HL-60 (cell line): ENCODE measurements around the gene LRCOL1.

ENCODE experiments used
- DNase-seq, 2 experiments: peaks; one replicate each; pipeline ENCODE4 v3.0.0-alpha.2; 2010 to 2020; ENCODE audit warnings: low read depth in 1 of 2, low spot score in 1 of 2
- H3K27ac ChIP-seq: fragments of 250-450 bp; sonication (Bioruptor Pico); replicated peaks from 2 replicates; pipeline ENCODE4 v1.5.1; 2020; ENCODE audit warnings: mild to moderate bottlenecking, moderate library complexity
- H3K27me3 ChIP-seq: fragments of 250-450 bp; sonication (Bioruptor Pico); 2 replicates; pipeline ENCODE4 v1.5.1; 2021; ENCODE audit warnings: mild to moderate bottlenecking, moderate library complexity; ENCODE audit not compliant: insufficient read depth, poor library complexity, severe bottlenecking
- H3K4me3 ChIP-seq: replicated peaks from 2 replicates; pipeline ENCODE4 v1.5.1; 2011; ENCODE audit warnings: mild to moderate bottlenecking, control low read depth, low read length; ENCODE audit not compliant: insufficient read depth
- CTCF ChIP-seq: IDR thresholded peaks from one replicate; pipeline ENCODE4 v1.5.1; 2011; ENCODE audit warnings: low read length, control low read depth, inconsistent platforms; ENCODE audit not compliant: insufficient read depth
- GABPA ChIP-seq: IDR thresholded peaks from 2 replicates; pipeline ENCODE4 v1.6.1; 2012; ENCODE audit warnings: low read depth
- POLR2AphosphoS5 ChIP-seq: IDR thresholded peaks from 2 replicates; pipeline ENCODE4 v1.6.1; 2012; ENCODE audit warnings: low read depth
- REST ChIP-seq: IDR thresholded peaks from 2 replicates; pipeline ENCODE4 v1.6.1; 2012; ENCODE audit warnings: low read depth; ENCODE audit not compliant: insufficient replicate concordance
- SPI1 ChIP-seq: IDR thresholded peaks from 2 replicates; pipeline ENCODE4 v1.6.1; 2012; ENCODE audit warnings: low read depth, mild to moderate bottlenecking, borderline replicate concordance

Gene LRCOL1

GRCh38 chr12:132592282-132592970 lies 18.0 kb downstream of the LRCOL1 start:
- Histone ChIP-seq H3K27ac (no peak overlapping the region), H3K4me3 (no peak overlapping the region), H3K27me3 (peaks cover 24% of the 10 kb centered on the region)
- TF ChIP-seq GABPA: no peak
- TF ChIP-seq POLR2AphosphoS5: no peak
- TF ChIP-seq CTCF: no peak
- no peak for TF ChIP-seq SPI1
- no peak for TF ChIP-seq REST
- DNase-seq: no peak

GRCh38 chr12:132591107-132591935 lies 19.1 kb downstream of the LRCOL1 start:
- H3K27me3 ChIP-seq: peaks cover 24% of the 10 kb centered on the region
- no peak for DNase-seq

More at GRCh38 chr12:132591107-132591935, 19.1 kb downstream of the LRCOL1 start:
- TF ChIP-seq GABPA: no peak
- TF ChIP-seq REST: no peak
- TF ChIP-seq CTCF: no peak
- no peak for TF ChIP-seq POLR2AphosphoS5
- TF ChIP-seq SPI1: no peak
- no peak overlapping the region for H3K4me3 ChIP-seq
- no peak overlapping the region for H3K27ac ChIP-seq
